ENCODE results near the gene ZNF136. TPM values are rescaled to one million over a fixed set of nuclear protein-coding genes. Genes with fewer than 3 reads are reported as not detected.

The ZNF136 gene
- total RNA-seq (10 to 100 TPM; 29.1 to 32.4 TPM), polyA plus RNA-seq (10 to 100 TPM; 17.8 to 22.6 (median 19.9) TPM), total RNA-seq (32.3 to 65.0 (median 55.6) reads per million in 6 experiments)

DNA sequence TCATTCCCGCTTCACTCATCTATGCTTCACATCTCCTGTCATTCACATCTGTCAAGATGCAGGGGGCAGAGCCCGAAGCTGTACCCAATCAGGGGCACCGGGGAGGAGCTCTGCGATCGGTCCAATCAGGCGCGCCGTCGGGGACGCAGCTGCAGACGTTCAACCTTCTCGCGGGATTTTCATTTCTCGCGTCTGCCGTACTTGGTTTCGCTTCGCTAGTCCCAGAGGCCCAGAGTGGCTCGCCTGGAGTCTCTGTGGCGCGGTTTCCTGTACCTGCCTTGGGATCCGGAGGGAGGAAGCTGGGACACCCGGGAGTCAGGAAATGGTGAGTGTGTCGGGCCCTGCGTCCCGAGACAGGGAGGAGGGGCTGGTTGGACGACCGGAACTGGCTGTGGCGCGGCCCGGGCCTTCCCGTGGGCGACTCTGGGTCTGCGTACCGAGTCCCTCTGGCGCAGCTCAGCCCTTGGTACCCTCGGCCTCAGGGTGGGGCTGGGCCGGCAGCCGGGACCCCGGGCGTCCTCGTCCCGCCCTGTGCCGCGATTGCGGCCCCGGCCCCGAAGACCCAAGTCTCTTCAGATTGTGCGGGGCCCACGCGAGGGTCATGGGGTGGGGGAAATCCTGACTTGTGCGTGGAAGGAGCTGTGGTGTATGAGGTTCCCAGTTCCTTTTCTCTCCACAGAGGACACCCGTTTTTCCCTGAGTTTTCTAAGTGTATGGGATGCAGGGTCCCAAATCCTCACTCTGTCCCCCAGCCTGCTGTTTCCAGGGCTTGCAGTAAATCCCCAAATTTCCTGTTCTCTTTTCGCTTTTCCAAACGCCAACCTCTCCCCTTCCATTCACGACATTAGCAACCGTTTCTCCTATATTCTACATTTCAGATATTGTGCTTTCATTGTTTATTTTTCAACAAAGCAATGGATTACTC is at the start of gene ZNF136:
Gene ZNF136 (plus strand): TSS at position 215 of the 925 bp plus-strand sequence. CDS start 108 bp downstream, at position 323.
- H3K36me3 Mint-ChIP-seq = peaks cover 0 to 21% (median 0%) of the 10 kb centered on the region in 3 donors
- peak; percentile 83 to 97 (median 91) for DNase-seq
- peak; percentile 99 for ATAC-seq
- no peaks in the 10 kb centered on the region for H3K27me3 Mint-ChIP-seq
- POLR2A ChIA-PET = interaction anchor here (0.6 to 2.2 kb wide), 16 partner anchors 13 to 424 kb away, joined by 3 to 23 read pairs (median 4); partner anchors contain the start of genes ZNF20, ZNF44, ZNF443 and ZNF563
- peak within 1 kb of the TSS; percentile 93 to 100 (median 97) for H3K4me3 Mint-ChIP-seq
- no peaks in the 10 kb centered on the region for H3K9me3 Mint-ChIP-seq
- peaks cover 18 to 52% (median 51%) of the 10 kb centered on the region in 4 donors for H3K4me1 Mint-ChIP-seq
- peak within 1 kb of the TSS; percentile 96 to 99 (median 98) for H3K27ac Mint-ChIP-seq

DNA sequence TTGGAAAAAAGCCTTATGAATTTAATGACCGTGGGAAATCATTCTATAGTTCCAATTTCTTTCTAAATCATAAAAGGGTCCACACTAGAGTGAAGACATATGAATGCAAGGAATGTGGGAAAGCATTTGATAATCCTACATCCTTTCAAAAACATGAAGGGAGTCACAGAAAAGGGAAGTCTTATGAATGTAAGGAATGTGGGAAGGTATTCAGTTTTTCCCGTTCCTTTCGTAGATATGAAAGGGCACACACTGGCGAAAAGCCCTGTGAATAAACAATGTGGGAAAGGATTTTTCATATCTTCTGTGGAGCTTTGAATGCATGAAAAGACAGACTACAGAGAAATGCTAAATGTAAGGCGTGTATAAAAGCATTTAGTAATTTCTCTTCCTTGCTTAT is 49.8 kb upstream of the ZNF136 start:
- H3K36me3 Mint-ChIP-seq = peaks cover 0 to 26% (median 4%) of the 10 kb centered on the region in 3 donors

DNA sequence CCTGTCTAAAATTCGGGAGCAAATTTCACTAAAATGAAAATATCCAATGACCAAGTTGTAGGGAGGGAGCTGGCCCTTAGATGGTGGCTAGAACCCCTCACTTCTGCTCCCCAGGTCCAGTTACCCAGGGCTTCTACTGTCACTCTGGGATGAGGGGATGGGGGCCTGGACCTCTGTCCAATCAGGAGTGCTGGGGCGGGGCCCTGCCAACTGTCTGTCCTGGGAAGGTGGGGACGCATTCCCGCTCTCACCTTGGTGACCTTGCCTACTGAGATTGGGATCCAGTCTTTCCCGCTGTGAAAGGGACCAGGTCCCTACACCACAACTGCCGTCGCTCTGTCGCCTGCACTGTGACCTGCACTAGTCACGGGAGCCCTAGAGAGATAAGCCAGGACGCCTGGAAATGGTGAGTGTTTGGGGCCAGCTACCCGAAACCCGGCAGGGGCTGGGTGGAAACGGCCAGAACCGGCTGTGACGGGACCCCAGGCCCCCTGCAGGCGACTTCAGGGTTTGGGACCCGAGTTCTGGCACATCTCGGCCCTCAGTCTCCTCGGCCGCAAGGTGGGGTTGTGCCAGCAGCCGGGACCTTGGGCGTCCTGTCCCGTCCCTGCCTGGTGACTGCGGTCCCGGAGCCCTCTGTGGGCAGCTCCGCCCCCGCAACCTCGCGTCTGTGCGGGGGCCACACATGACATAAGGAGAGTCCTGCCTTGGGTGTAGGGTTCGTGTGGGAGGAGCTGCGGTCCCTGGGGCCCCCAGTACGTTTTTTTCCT is 45.5 kb upstream of the ZNF136 start:
- Mint-ChIP-seq H3K4me1 (no peaks in the 10 kb centered on the region), H3K4me3 (no peak overlapping the region), H3K9me3 (peaks cover 0 to 20% (median 6%) of the 10 kb centered on the region in 9 donors), H3K36me3 (peaks cover 0 to 12% (median 2%) of the 10 kb centered on the region in 3 donors), H3K27me3 (no peaks in the 10 kb centered on the region), H3K27ac (no peak overlapping the region)
- ATAC-seq (no peak), DNase-seq (no peak)
- POLR2A ChIA-PET = no interaction called here

More for the DNA sequence above, 49.8 kb upstream of the ZNF136 start:
- no peaks in the 10 kb centered on the region for H3K27me3 Mint-ChIP-seq
- H3K4me1 Mint-ChIP-seq = no peaks in the 10 kb centered on the region
- ATAC-seq = no peak
- DNase-seq = no peak
- POLR2A ChIA-PET = no interaction called here
- peaks cover 0 to 37% (median 6%) of the 10 kb centered on the region in 9 donors for H3K9me3 Mint-ChIP-seq
- no peak overlapping the region for H3K4me3 Mint-ChIP-seq
- no peak overlapping the region for H3K27ac Mint-ChIP-seq

DNA sequence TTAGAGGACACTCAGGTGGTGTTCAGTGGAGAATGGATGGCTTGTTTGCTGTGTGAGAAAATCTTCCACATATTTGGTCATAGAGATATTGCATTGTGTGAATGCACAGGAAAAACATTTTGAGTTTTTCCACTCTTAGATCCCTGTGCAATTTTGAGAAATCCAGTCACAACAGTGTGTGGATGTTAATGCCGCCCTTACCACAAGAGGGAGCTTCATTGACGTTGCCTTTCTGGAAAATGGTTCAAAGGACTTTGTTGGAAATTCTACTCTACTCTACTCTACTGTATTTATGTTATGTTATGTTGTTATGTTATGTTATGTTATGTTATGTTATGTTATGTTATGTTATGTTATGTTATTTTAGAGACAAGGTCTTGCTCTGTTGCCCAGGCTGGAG is 36.2 kb upstream of the ZNF136 start:
- DNase-seq = peak in 1 of 10 donors; percentile 10
- ATAC-seq = no peak
- POLR2A ChIA-PET = no interaction called here
- Mint-ChIP-seq H3K27me3 (no peaks in the 10 kb centered on the region), H3K4me1 (peaks cover 0 to 3% (median 0%) of the 10 kb centered on the region in 4 donors), H3K9me3 (peaks cover 0 to 29% (median 11%) of the 10 kb centered on the region in 9 donors), H3K27ac (no peak overlapping the region), H3K36me3 (peaks cover 0 to 14% (median 5%) of the 10 kb centered on the region in 3 donors), H3K4me3 (no peak overlapping the region)

DNA sequence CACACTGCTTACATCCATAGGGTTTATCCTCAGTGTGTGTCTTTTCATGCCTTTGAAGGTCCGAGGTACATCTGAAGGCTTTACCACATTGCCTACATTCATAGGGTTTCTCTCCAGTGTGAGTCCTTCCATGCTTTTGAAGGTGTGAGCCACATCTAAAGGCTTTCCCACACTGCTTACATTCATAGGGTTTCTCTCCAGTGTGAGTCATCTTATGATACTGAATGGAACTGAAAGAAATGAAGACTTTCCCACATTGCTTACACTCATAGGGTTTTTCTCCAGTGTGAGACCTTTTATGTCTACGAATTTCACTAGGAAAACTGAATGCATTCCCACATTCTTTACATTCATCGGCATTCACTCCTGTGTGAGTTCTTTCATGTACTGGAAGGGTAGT is 29.8 kb upstream of the ZNF136 start:
- peaks cover 25 to 67% (median 49%) of the 10 kb centered on the region in 3 donors for H3K36me3 Mint-ChIP-seq
- H3K4me3 Mint-ChIP-seq = no peak overlapping the region
- no peaks in the 10 kb centered on the region for H3K27me3 Mint-ChIP-seq
- H3K4me1 Mint-ChIP-seq = peaks cover 3 to 9% (median 7%) of the 10 kb centered on the region in 4 donors
- peaks cover 0 to 57% (median 19%) of the 10 kb centered on the region in 9 donors for H3K9me3 Mint-ChIP-seq
- POLR2A ChIA-PET = no interaction called here
- DNase-seq (no peak), ATAC-seq (no peak)
- H3K27ac Mint-ChIP-seq = no peak overlapping the region

DNA sequence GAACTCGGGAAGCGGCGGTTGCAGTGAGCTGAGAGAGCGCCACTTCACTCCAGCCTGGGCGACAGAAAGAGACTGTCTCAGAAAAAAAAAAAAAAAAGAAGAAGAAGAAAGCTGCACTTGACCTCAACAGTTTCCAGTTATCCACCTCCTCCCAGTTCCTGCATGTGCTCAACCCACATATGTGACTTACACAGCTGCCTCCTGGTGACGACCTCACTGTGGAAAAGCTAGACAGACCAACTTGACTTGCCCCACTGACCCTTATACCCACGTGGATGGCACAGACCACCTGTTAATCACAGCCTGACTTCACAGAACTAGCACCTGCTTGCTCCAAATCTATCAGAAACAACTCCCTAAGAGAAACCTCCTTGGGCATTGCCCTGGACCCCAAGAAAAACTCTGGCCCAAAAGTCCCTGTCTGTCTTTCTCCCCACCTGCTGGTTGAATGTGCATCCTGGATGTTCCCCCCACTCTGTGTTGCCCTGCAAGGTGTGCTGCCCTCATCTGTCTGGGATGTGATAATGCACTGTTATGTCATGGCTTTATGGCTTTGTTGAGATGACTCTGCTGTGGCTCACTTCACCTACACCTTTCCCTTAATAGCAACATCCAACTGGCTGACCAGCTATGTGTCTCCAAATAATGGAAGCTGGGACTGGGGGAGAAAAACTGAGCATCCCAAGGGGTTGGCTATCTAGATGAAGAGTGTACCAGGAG is 25.5 kb upstream of the ZNF136 start:
- peak overlapping the region in 6 of 10 donors; percentile 12 to 96 (median 56) for H3K4me3 Mint-ChIP-seq
- POLR2A ChIA-PET = no interaction called here
- H3K4me1 Mint-ChIP-seq = peaks cover 17 to 42% (median 36%) of the 10 kb centered on the region in 4 donors
- peaks cover 14 to 47% (median 44%) of the 10 kb centered on the region in 3 donors for H3K36me3 Mint-ChIP-seq
- H3K9me3 Mint-ChIP-seq = peaks cover 0 to 26% (median 10%) of the 10 kb centered on the region in 9 donors
- DNase-seq (peak in 6 of 10 donors; percentile 22 to 75 (median 44)), ATAC-seq (peak in 1 of 2 donors; percentile 18)
- H3K27ac Mint-ChIP-seq = peak overlapping the region in 7 of 10 donors; percentile 5 to 82 (median 16)
- H3K27me3 Mint-ChIP-seq = no peaks in the 10 kb centered on the region

DNA sequence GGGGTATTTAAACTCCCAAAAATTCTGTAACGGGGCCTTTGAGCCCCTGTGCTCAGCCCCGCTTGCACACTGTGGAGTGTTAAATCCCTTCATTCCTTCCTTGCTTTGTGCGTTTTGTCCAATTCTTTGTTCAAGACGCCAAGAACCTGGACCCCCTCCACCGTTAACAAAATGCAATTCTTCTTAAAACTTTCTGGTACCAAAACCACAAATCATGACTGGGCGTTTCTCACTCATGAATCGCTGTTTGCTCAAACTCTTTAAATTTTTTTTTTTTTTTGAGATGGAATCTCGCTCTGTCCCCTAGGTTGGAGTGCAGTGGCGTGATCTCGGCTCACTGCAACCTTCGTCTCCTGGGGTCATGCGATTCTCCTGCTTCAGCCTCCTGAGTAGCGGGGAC is 23.6 kb upstream of the ZNF136 start:
- POLR2A ChIA-PET = interaction anchor here (1.1 to 2.3 kb wide), 5 partner anchors 24 to 254 kb away, joined by 4 to 8 read pairs (median 7); partner anchors contain the start of genes ZNF136 and ZNF844
- Mint-ChIP-seq H3K27ac (peak overlapping the region in 7 of 10 donors; percentile 34 to 85 (median 53)), H3K9me3 (peaks cover 0 to 10% (median 1%) of the 10 kb centered on the region in 9 donors), H3K4me1 (peaks cover 17 to 43% (median 36%) of the 10 kb centered on the region in 4 donors), H3K4me3 (peak overlapping the region; percentile 84 to 97 (median 91)), H3K36me3 (peaks cover 0 to 28% (median 26%) of the 10 kb centered on the region in 3 donors), H3K27me3 (no peaks in the 10 kb centered on the region)
- ATAC-seq = no peak
- peak in 2 of 10 donors; percentile 16 to 18 for DNase-seq

DNA sequence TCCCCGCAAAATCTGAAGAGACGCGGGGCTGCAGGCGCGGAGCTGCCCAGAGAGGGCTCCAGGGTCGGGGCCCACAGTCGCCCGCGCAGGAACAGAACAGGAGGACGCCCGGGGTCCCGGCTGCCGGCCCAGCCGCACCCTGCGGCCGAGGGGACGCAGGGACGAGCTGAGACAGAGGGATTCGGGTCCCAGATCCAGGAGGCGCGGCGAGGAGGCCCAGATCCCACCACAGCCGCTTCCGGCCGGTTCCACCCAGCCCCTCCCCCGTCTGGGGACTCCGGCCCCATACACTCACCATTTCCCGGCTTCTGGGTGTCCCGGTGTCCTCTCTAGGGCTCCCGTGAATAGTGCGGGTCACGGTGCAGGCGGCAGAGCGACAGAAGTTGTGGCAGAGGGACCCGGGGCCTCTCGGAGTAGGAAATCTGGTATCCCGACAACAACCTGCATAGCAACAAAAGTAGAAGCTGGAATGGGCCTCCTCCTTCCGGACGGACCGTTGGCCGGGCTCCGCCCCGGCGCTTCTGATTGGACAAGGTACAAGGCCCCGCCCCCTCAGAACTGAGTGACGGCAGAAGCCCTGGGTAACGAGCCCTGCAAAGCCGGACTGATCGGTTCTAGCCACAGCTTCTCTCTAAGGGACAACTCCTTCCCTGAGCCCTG is 22.9 kb upstream of the ZNF136 start, which contains the start of gene ZNF20:
Gene ZNF20 (minus strand): TSS at position 466 of the 660 bp plus-strand sequence. CDS start 168 bp downstream, at position 298.
- H3K27ac Mint-ChIP-seq = peak within 1 kb of the TSS; percentile 40 to 93 (median 73)
- H3K4me1 Mint-ChIP-seq = peaks cover 17 to 43% (median 36%) of the 10 kb centered on the region in 4 donors
- H3K4me3 Mint-ChIP-seq = peak within 1 kb of the TSS; percentile 84 to 97 (median 91)
- H3K36me3 Mint-ChIP-seq = peaks cover under 1 to 22% (median 19%) of the 10 kb centered on the region in 3 donors
- POLR2A ChIA-PET = interaction anchor here (0.6 to 2.4 kb wide), 16 partner anchors 16 to 373 kb away, joined by 3 to 8 read pairs (median 4); partner anchors contain the start of genes ZNF136, ZNF441, ZNF625 and ZNF700
- H3K9me3 Mint-ChIP-seq = peaks cover 0 to 6% (median under 1%) of the 10 kb centered on the region in 9 donors
- no peaks in the 10 kb centered on the region for H3K27me3 Mint-ChIP-seq
- DNase-seq (peak; percentile 74 to 92 (median 80)), ATAC-seq (peak; percentile 84 to 91)

DNA sequence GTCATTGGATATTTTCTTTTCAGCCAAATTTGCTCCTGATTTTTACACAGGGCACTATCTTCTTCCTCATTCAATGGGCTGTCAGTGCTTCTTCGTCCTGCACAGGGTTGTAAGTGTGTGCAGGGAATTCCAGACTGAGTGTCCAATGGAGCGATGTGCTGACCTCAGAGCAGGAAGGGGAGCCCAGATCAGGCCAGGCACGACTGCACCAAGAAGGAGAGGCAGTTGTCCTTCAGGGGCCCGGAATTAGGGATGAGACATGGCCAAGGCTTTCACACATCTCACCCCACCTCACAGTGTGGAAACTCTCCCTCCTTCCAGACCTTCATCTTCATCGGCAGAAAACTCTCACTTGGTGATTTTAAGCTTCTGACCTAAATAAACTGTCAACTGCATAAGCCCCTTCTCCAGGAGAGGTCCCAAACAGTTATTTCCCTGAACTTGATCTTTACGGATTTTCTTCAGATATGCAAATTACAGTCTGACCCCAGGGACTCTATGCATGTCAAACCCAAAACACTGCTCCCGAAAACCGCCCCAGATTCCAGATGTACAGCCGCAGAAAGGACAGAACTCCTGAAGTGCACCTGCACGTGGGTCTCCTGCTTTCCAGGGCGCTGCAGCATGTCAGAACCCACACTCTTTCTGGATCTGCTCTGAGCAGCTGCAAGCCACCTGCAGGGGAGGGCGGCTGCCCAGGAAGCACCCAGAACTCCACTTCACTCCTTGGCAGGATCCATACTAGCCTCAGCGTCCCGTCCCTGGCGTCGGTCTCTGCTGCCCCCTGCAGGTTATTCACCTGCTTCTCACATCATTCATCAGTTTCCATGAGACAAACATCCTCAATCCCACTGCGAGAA is 22.1 kb upstream of the ZNF136 start:
- ATAC-seq (peak; percentile 66 to 80), DNase-seq (peak; percentile 75 to 92 (median 80))
- POLR2A ChIA-PET = interaction anchor here (0.6 to 2.4 kb wide), 16 partner anchors 16 to 374 kb away, joined by 3 to 8 read pairs (median 4); partner anchors contain the start of genes ZNF136, ZNF441, ZNF625 and ZNF700
- Mint-ChIP-seq H3K9me3 (peaks cover 0 to 12% (median 7%) of the 10 kb centered on the region in 9 donors), H3K36me3 (peaks cover 8 to 23% (median 19%) of the 10 kb centered on the region in 3 donors), H3K4me3 (peak overlapping the region; percentile 84 to 97 (median 91)), H3K27me3 (no peaks in the 10 kb centered on the region), H3K27ac (peak overlapping the region in 9 of 10 donors; percentile 40 to 93 (median 79)), H3K4me1 (peaks cover 17 to 43% (median 36%) of the 10 kb centered on the region in 4 donors)

DNA sequence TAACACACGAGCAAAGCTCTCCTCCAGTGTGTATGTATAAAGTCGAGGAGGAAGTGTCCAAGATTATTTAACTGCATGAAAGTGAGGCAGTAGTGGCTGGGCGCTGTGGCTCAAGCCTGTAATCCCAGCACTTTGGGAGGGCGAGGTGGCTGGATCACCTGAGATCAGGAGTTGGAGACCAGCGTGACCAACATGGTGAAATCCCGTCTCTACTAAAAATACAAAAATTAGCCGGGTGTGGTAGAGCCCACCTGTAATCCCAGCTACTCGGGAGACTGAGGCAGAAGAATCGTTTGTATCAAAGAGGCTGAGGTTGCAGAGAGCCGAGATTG is 21.5 kb upstream of the ZNF136 start:
- Mint-ChIP-seq H3K36me3 (peaks cover 14 to 26% (median 22%) of the 10 kb centered on the region in 3 donors), H3K9me3 (peaks cover 0 to 16% (median 8%) of the 10 kb centered on the region in 9 donors), H3K27ac (peak overlapping the region in 4 of 10 donors; percentile 7 to 88 (median 63)), H3K4me1 (peaks cover 17 to 43% (median 36%) of the 10 kb centered on the region in 4 donors), H3K4me3 (peak overlapping the region; percentile 84 to 97 (median 91)), H3K27me3 (no peaks in the 10 kb centered on the region)
- DNase-seq (no peak), ATAC-seq (no peak)
- POLR2A ChIA-PET = interaction anchor here (0.6 to 2.4 kb wide), 8 partner anchors 15 to 354 kb away, joined by 3 to 8 read pairs (median 4); partner anchors contain the start of genes ZNF625 and ZNF763
